Right ventricle myocardium superior (tissue), 1 donor: ENCODE results near the gene ANKS6. TPM values are rescaled to one million over a fixed set of nuclear protein-coding genes. Genes with fewer than 3 reads are reported as not detected.

ENCODE experiments used
- ATAC-seq: fragments of 200-7000 bp; cut with Tn5 transposase; one replicate; pipeline ENCODE4 v1.9.1; 2020; ENCODE audit warnings: mild to moderate bottlenecking; ENCODE audit not compliant: poor library complexity
- DNase-seq: peaks from one replicate; pipeline ENCODE4 v3.0.0-alpha.2; 2020
- intact Hi-C: fragments of 100-400 bp; cut with DNase I; formaldehyde crosslinking; loops from one replicate; pipeline ENCODE4 v1.11.2; 2022
- total RNA-seq: library from RNA; stranded (reverse); fragmentation: NEBNext Ultra II Directional; extraction: Animal tissue kit (Norgen Biotek cat#: 25700); gene quantifications from one replicate; pipeline ENCODE4 v1.2.1, GENCODE V29; 2021
- donor health status: DM: no; HTN: yes; CAD: no; lungs with severe emphysema.

The ANKS6 gene
- total RNA-seq, 1 donor from 2014 or later = 3.0 TPM

DNA sequence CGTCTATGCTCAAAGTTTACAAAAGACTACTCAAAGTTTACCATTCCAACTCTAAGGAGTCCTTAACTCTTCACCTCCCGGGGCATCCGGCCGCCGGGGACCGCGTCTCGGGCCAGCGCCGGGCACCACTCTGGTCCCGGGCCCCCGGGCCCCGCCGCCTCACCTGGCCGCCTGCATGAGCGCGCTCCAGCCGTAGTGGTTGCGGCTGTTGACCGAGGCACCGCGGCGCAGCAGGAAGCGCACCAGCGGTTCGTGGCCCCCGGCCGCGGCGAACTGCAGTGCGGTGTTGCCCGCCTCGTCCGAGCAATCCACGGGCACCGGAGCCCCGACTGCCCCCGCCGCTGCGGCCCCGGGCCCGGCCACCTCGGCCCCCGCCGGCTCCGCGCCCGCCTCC is 388 bp downstream of the ANKS6 start:
- ATAC-seq (peak; percentile 16), DNase-seq (peak; percentile 58)
- intact Hi-C loops = no loop called here

DNA sequence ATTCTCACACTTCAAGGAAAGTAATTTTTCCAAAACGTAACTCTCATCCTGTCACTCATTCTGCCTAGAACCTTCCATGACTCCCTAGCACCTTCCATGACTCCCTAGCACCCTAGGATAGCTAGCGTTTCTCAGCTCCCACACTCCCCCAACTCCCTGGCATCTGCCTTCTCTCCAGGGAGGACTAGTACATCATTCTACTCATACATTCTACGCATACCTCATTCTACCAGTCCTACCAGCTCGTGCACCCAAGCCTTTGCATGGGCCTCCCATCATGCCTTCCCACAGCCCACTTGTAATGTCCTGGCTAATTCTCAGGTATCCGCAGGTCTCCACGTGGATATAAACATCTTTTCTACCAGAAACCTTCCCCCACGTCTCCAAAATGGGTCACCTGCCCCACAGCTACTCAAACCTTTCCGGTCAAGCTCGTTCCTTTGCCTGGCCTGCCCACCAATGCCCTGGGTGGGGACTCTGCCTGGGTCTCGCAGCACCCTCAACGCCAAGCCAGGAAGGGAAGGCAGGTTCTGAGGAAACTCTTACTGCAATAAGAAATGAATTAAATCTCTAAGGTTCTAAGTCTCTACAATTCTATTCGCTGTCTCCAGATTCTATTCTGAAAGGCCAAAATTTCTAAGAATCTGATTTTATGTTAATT is 930 bp downstream of the ANKS6 start:
- no peak for ATAC-seq
- intact Hi-C loops = no loop called here
- no peak for DNase-seq

DNA sequence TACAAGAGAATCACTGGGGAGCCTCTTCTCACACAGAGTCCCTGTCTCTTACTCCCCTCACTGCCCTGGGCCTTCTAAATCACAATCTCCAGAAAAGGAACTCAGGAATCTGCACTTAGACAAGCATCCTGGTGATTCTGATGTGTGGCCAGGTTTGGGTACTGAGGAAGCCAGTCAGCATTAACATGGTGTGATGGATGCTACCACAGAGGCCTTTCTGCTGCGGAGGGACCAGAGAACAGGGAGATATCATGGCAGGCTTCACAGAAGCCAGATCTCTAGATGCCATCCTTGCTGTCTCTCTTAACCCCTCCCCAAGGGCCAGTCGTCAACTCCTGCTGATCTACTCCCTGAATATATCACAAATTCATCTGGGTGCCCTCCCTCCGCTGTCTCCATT is 1.6 kb downstream of the ANKS6 start:
- ATAC-seq (no peak), DNase-seq (no peak)
- intact Hi-C loops = loop anchor here (5.0 kb wide), 1 partner anchor 478 kb away; no protein-coding TSS in a partner anchor

DNA sequence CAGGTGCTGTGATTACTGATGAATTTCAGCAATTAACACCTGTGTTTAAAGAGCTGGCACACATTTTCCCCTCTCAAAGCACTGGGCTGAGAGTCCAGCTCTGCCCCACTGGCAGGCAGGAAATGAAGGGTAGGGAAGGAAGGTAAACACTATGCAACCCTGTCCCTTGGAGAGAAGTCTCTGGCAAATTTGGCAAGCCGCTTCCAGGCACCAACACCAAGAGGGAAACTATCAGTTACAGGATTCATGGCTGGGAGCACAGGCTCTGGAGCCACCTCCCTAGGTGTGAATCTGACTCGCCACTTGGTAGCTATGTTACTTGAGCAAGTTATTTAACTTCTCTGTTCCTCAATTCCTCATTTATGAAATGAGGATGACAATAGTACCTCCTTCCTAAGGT is 3.3 kb downstream of the ANKS6 start:
- ATAC-seq (no peak), DNase-seq (no peak)
- intact Hi-C loops = loop anchor here (5.0 kb wide), 1 partner anchor 476 kb away; no protein-coding TSS in a partner anchor

DNA sequence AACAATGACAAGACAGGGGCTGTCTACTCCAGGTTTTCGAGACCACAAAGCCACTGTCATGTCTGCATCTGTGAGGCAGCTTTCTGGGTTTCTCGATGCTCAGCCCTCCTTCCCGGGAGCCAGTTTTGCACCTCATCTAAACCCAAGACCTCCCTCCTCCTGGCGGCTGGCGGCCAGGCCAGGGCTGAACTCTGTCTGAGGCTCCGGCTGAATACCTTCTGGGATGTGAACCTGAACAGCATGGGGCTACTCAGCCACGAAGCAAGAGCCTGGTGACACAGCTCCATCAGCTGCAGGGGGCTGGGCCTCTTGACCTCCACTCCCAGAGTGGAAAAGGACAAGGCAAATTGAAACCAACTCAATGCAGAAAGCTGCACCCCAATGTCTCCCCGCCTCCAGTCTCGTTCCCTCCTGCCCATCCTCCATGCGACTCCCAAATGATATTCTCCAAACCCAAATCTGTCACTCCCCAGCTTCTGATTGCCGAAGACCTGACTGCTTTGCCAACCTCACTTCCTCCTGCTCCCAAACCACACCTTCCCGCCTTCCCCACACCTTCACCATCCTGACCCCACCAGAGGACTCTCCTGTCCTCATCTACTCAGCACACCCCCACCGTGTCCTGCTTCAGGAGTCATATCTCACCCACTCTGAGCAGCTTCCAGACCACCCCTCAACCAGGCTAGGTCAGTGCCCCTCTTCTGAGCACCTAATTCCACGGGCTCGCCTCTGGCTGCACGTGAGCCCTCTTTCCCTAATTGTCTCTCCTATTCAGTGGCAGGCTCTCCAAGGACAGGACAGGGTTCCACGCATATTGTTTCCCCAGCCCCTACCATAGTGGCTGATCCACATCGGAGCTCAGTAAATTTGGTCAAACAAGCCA is 4.5 kb downstream of the ANKS6 start:
- intact Hi-C loops = loop anchor here (5.0 kb wide), 1 partner anchor 475 kb away; no protein-coding TSS in a partner anchor
- ATAC-seq (no peak), DNase-seq (no peak)

DNA sequence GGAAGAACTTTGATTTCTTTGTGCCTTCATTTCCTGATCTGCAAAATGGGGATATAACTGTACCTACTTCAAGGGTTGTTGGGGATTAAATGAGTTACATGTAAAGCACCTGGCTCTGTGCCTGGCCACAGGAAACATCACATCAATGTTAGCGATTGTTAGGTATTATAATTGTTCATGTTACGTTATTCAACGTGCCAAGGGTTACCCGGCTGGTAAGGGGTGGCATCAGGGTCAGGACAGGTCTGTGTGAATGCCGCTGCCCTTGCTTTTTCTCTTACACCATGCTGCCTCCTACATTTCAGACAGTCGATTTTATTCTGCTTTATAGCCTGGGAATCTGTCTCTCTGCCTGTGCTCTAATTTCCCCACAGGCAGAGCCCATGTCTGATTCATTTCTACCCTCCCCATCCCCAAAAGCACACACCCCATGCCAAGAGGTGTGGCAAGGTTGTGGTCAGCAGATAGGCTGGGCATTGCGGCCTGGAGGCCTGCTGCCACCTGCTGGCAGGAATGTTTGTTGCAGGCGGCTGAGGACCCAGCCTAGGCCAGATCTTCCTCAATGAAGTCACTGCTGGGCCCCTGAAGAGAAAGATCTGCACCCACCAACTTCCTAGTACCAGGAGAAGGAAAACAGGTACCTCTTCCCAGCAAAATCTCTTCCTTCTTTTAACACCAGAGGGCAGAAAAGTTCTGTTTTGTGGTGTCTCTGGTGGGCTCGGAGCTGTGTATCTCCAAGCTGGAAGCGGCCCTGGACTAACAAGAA is 5.3 kb downstream of the ANKS6 start:
- DNase-seq (peak; percentile 89), ATAC-seq (peak; percentile 90)
- intact Hi-C loops = loop anchor here (5.0 kb wide), 1 partner anchor 474 kb away; no protein-coding TSS in a partner anchor

DNA sequence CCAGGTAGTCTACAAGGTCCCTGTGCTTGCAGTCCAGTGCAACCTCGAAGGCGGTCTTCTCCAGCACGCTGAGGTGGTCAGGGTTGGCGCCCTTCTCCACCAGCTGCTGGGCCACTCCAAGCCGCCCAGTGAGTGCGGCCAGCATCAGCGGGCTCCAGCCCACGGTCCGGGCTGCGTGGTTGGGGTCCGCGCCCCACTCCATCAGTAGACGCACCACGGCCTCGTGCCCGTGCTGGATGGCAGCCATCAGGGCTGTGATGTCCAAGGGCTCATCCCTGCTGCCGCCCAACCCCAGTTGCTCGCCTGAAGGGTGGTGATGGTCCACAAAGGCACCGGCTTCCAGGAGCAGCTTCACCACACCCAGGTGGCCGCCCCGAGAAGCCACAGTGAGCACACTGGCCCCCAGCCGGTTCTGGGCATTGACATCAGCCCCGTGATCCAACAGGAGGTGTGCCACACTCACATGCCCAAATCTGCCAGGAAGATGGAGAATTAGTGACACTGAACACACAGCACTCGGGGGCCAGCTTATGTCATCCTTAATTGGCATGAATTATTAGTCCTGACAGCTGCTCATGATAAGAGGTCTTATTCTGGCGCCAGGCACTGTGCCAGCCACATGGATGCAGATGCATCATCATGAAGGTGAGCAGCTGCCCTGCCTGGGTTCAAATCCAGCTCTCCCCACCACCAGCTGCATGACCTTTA is 6.1 kb downstream of the ANKS6 start:
- no peak for DNase-seq
- intact Hi-C loops = loop anchor here (5.0 kb wide), 1 partner anchor 473 kb away; no protein-coding TSS in a partner anchor
- no peak for ATAC-seq

DNA sequence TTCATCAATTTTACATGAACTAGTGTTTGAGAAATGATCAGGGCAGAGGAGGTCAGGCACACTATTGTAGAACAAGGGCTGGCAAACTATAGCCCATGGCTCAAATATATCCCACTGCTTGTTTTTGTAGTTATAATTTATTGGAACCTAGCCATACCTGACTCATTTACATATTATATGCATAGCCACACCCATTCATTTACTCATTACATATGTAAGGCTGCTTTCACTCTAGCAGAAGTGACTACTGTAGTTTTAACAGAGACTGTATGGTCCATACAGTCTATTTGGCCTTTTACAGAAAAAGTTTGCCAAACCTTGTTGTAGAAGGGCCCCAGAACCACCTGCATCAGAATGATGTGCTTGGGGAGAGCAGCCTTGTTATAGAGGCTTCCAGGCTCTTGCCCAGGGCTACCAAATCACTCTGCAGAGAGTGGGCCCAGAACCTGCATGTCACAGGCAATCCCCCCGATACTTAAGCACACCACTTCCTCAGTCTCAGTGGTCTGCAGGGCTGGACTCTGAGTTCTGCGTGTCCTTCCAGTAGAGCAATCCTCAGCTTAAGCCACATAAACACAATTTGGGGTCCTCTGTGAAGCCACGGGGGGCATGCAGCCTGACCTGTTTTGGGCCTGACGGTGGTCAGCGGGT is 6.7 kb downstream of the ANKS6 start:
- intact Hi-C loops = loop anchor here (5.0 kb wide), 1 partner anchor 472 kb away; no protein-coding TSS in a partner anchor
- ATAC-seq (no peak), DNase-seq (no peak)

DNA sequence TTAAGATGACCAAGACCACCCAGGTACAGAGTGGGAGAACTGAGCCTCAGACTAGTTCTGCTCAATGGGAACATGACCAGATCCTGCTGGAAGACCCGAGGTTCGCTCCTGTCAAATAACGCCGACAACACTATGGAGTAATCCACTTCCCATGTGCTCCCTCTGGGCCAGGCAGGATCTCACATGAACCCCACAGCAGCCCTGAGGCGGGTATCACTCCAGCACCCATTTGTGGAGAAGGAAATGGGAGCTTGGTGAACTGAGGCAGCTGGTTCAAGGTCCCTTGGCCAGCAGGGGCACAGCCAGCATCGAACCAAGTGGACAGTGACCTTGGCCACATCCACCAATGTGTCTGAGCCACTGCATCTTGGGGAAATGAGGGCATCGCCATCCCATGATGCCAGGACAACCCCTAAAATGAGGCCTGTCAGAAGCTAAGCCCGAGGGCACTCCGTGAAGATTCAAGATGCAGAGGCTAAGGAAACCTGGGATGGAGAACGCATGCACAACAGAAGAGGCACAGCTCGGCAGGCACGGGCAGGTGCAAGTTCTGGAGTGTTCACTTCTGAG is 8.5 kb downstream of the ANKS6 start:
- no peak for ATAC-seq
- DNase-seq = no peak
- intact Hi-C loops = no loop called here

GRCh38 chr9:98786750-98787510 is 9.4 kb downstream of the ANKS6 start:
- no peak for ATAC-seq
- intact Hi-C loops = no loop called here

GRCh38 chr9:98784831-98785806 is 11.2 kb downstream of the ANKS6 start:
- no peak for DNase-seq
- no peak for ATAC-seq
- intact Hi-C loops = no loop called here

More at GRCh38 chr9:98786750-98787510, 9.4 kb downstream of the ANKS6 start:
- no peak for DNase-seq

- intact Hi-C loops = no loop called here
- no peak for DNase-seq
- no peak for ATAC-seq
These were observed 12.7 kb downstream of the ANKS6 start for GRCh38 chr9:98783518-98784226.

- intact Hi-C loops = no loop called here
- no peak for ATAC-seq
- no peak for DNase-seq
These were observed 14.6 kb downstream of the ANKS6 start for GRCh38 chr9:98781588-98782383.

DNA sequence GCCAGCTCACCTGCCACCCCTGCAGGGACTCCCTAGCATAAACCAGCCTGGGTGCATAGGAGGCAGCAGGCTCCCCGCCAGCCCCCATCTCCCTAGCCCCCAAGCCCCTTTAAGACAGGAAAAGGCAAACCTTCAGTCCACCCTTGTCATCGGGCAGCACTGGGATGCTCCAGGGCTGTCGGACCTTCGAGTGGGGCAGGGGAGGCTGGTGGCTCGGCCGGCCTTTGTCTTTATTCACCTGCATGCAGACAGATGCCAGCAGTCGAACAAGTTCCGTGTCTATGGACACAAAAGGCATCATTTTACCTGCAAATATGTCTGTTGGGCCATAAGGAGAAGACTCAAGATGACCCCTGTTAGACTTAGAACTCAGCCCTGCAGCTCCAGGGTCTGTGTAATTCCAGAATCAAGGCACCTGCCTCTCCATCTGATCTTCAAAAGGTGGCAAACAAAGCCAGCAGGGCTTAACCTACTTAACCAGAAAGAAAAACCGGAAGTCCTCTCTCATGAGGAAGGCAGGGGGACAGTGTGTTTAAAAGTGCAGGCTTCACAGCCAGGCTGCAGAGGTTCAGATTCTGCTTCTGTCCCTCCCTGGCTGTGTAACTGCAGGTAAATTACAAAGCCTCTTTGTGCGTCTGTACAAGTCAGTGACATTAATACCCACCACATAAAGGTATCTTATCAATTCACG is 16.2 kb downstream of the ANKS6 start:
- ATAC-seq (no peak), DNase-seq (no peak)
- intact Hi-C loops = no loop called here
